KMS-11 (cell line): ENCODE data around the gene CORO2A.

ENCODE experiments used
- H2AFZ ChIP-seq: fragments of 200-600 bp; sonication (generic); 2 replicates; pipeline ENCODE4 v1.6.1; 2016; ENCODE audit warnings: antibody characterized with exemption, mixed run types, low read depth
- H3K27ac ChIP-seq: fragments of 200-600 bp; sonication (generic); 2 replicates; pipeline ENCODE4 v1.6.1; 2016; ENCODE audit warnings: mild to moderate bottlenecking, mixed run types
- H3K27me3 ChIP-seq: fragments of 200-600 bp; sonication (generic); 2 replicates; pipeline ENCODE4 v1.6.1; 2017; ENCODE audit warnings: mild to moderate bottlenecking, low read depth, mixed run types, moderate library complexity; ENCODE audit not compliant: insufficient read depth
- H3K36me3 ChIP-seq: fragments of 200-600 bp; sonication (generic); 2 replicates; pipeline ENCODE4 v1.6.1; 2017; ENCODE audit warnings: mild to moderate bottlenecking, mixed run types; ENCODE audit not compliant: insufficient read depth
- H3K4me1 ChIP-seq: fragments of 200-600 bp; sonication (generic); 2 replicates; pipeline ENCODE4 v1.6.1; 2016; ENCODE audit warnings: mild to moderate bottlenecking, low read depth, mixed run types; ENCODE audit not compliant: poor library complexity, severe bottlenecking
- H3K4me2 ChIP-seq: fragments of 200-600 bp; sonication (generic); 2 replicates; pipeline ENCODE4 v1.7.0; 2016; ENCODE audit warnings: mild to moderate bottlenecking, mixed run types
- H3K4me3 ChIP-seq: fragments of 200-600 bp; sonication (generic); IDR thresholded peaks from 2 replicates; pipeline ENCODE4 v1.6.1; 2017; ENCODE audit warnings: low read depth, low read length, mixed read lengths; ENCODE audit not compliant: insufficient read depth
- H3K79me2 ChIP-seq: fragments of 200-600 bp; sonication (generic); 2 replicates; pipeline ENCODE4 v1.6.1; 2016; ENCODE audit warnings: low read depth, mixed run types; ENCODE audit not compliant: insufficient read depth
- H3K9ac ChIP-seq: fragments of 200-600 bp; sonication (generic); 2 replicates; pipeline ENCODE4 v1.6.1; 2016; ENCODE audit warnings: mild to moderate bottlenecking, mixed run types
- H4K20me1 ChIP-seq: fragments of 200-600 bp; sonication (generic); 2 replicates; pipeline ENCODE4 v1.6.1; 2016; ENCODE audit warnings: mild to moderate bottlenecking, mixed run types; ENCODE audit not compliant: insufficient read depth
- CTCF ChIP-seq: fragments of 200-600 bp; sonication (generic); conservative IDR thresholded peaks from 2 replicates; pipeline ENCODE4 v1.6.1; 2017; ENCODE audit warnings: low read depth, mild to moderate bottlenecking, antibody characterized with exemption, low read length, moderate library complexity, mixed read lengths

CORO2A gene

GRCh38 chr9:98229090-98229395 lies 36.6 kb upstream of the CORO2A start:
- Histone ChIP-seq H3K79me2 (no peaks in the 10 kb centered on the region), H3K36me3 (no peaks in the 10 kb centered on the region), H3K4me1 (no peaks in the 10 kb centered on the region), H4K20me1 (no peaks in the 10 kb centered on the region), H3K4me3 (no peak overlapping the region), H3K27me3 (no peaks in the 10 kb centered on the region), H3K27ac (no peak overlapping the region), H3K4me2 (no peak overlapping the region), H2AFZ (no peak overlapping the region), H3K9ac (no peak overlapping the region)
- no peak for TF ChIP-seq CTCF

GRCh38 chr9:98228392-98229089 lies 36.1 kb upstream of the CORO2A start:
- Histone ChIP-seq H2AFZ (no peak overlapping the region), H3K79me2 (no peaks in the 10 kb centered on the region), H3K27me3 (no peaks in the 10 kb centered on the region), H3K27ac (no peak overlapping the region), H3K4me3 (no peak overlapping the region), H3K4me2 (no peak overlapping the region), H3K36me3 (no peaks in the 10 kb centered on the region), H3K9ac (no peak overlapping the region), H4K20me1 (no peaks in the 10 kb centered on the region), H3K4me1 (no peaks in the 10 kb centered on the region)
- TF ChIP-seq CTCF: no peak

GRCh38 chr9:98227883-98228282 lies 35.4 kb upstream of the CORO2A start:
- no peaks in the 10 kb centered on the region for H3K79me2 ChIP-seq
- no peaks in the 10 kb centered on the region for H3K27me3 ChIP-seq
- H3K4me1 ChIP-seq: no peaks in the 10 kb centered on the region
- H3K27ac ChIP-seq: no peak overlapping the region
- H4K20me1 ChIP-seq: no peaks in the 10 kb centered on the region
- H3K36me3 ChIP-seq: no peaks in the 10 kb centered on the region
- no peak for TF ChIP-seq CTCF
- H3K9ac ChIP-seq: no peak overlapping the region
- no peak overlapping the region for H3K4me2 ChIP-seq
- no peak overlapping the region for H2AFZ ChIP-seq
- no peak overlapping the region for H3K4me3 ChIP-seq

DNA sequence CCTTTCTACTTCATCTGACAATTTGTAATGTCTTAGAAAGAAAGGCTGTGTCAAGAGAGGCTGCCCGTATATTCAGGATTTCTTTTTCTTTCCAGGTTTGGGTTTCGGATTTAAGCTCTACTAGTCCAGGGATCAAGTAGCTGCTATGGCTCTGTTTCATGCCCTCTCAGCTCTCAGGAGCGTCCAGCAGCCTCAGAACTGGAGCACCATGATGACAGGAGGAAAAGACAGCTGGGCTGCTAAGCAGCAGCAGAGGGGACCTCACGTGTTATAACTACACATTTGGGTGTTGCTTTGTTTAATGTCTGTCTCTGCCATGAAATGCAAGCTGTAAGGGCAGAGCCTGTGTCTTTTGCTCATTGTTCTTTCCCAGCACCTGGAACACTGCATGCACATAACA lies 34.5 kb upstream of the CORO2A start:
- Histone ChIP-seq H3K9ac (no peak overlapping the region), H3K79me2 (no peaks in the 10 kb centered on the region), H3K27ac (no peak overlapping the region), H2AFZ (no peak overlapping the region), H3K4me2 (no peak overlapping the region), H3K4me1 (no peaks in the 10 kb centered on the region), H3K36me3 (no peaks in the 10 kb centered on the region), H3K27me3 (no peaks in the 10 kb centered on the region), H3K4me3 (no peak overlapping the region), H4K20me1 (no peaks in the 10 kb centered on the region)
- no peak for TF ChIP-seq CTCF

DNA sequence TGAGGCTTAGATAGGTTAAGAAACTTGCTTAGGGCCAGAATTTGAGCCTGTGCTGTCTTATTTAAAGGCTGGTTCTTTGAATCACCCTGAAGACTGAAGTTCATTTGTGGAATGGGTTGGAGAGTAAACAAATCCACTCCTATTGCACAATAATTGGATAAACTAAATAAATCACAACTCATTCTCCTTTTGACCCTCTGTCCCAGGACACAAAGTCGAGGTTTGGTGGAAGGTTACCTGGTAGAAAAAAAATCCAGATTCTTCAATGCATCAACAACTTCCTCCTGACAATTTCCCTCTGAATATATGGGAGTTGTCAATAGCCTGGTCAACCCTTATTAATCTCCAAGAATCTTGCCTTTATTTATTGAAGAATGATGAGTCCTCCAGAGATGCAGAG lies 34.1 kb upstream of the CORO2A start:
- Histone ChIP-seq H3K9ac (no peak overlapping the region), H4K20me1 (no peaks in the 10 kb centered on the region), H3K4me1 (no peaks in the 10 kb centered on the region), H3K27me3 (no peaks in the 10 kb centered on the region), H3K36me3 (no peaks in the 10 kb centered on the region), H3K4me3 (no peak overlapping the region), H3K27ac (no peak overlapping the region), H3K4me2 (no peak overlapping the region), H3K79me2 (no peaks in the 10 kb centered on the region), H2AFZ (no peak overlapping the region)
- no peak for TF ChIP-seq CTCF
